HG03159 (cell line): ENCODE data around the gene CREBBP.

ENCODE experiments used
- ATAC-seq: cut with Tn5 transposase; IDR thresholded peaks from one replicate; pipeline ENCODE4 v1.9.1; 2021; ENCODE audit warnings: mild to moderate bottlenecking, moderate library complexity; ENCODE audit not compliant: unreplicated experiment

CREBBP gene

GRCh38 chr16:3738128-3738527 is 142.4 kb downstream of the CREBBP start:
- ATAC-seq, result no peak

GRCh38 chr16:3737181-3737580 is 143.3 kb downstream of the CREBBP start:
- ATAC-seq, result no peak

GRCh38 chr16:3736116-3736515 is 144.4 kb downstream of the CREBBP start:
- no peak for ATAC-seq

GRCh38 chr16:3735541-3735940 is 145.0 kb downstream of the CREBBP start:
- ATAC-seq, result no peak

GRCh38 chr16:3734758-3735221 is 145.7 kb downstream of the CREBBP start:
- ATAC-seq, result no peak

GRCh38 chr16:3734084-3734757 is 146.3 kb downstream of the CREBBP start:
- no peak for ATAC-seq

- ATAC-seq, result no peak
Observed at GRCh38 chr16:3732171-3732570, 148.3 kb downstream of the CREBBP start.

GRCh38 chr16:3731126-3731935 is 149.2 kb downstream of the CREBBP start:
- no peak for ATAC-seq

GRCh38 chr16:3730161-3731125 is 150.1 kb downstream of the CREBBP start:
- no peak for ATAC-seq

- ATAC-seq, result no peak
Observed at GRCh38 chr16:3729161-3730112, 151.1 kb downstream of the CREBBP start.

GRCh38 chr16:3728424-3729160 is 151.9 kb downstream of the CREBBP start:
- no peak for ATAC-seq

- ATAC-seq, result no peak
Observed at GRCh38 chr16:3727806-3728381, 152.6 kb downstream of the CREBBP start.

GRCh38 chr16:3726021-3726687 is 154.4 kb downstream of the CREBBP start:
- no peak for ATAC-seq

GRCh38 chr16:3725276-3725675 is 155.2 kb downstream of the CREBBP start:
- no peak for ATAC-seq

GRCh38 chr16:3722508-3722907 is 158.0 kb downstream of the CREBBP start:
- no peak for ATAC-seq

GRCh38 chr16:3720418-3720817 is 160.1 kb downstream of the CREBBP start:
- no peak for ATAC-seq

- ATAC-seq, result no peak
Observed at GRCh38 chr16:3718628-3719027, 161.9 kb downstream of the CREBBP start.

- ATAC-seq, result no peak
Observed at GRCh38 chr16:3718019-3718391, 162.5 kb downstream of the CREBBP start.
